IPS-20b (cell line): ENCODE measurements around the gene SERPINA9.

ENCODE experiments used
- H3K27ac ChIP-seq: one replicate; pipeline ENCODE4 v1.5.1; 2013; ENCODE audit warnings: low read length
- H3K27me3 ChIP-seq: 2 replicates; pipeline ENCODE4 v1.6.1; 2013; ENCODE audit warnings: mild to moderate bottlenecking, low read length, inconsistent platforms; ENCODE audit not compliant: insufficient read depth
- H3K36me3 ChIP-seq: 2 replicates; pipeline ENCODE4 v1.6.1; 2013; ENCODE audit warnings: low read depth, mild to moderate bottlenecking, inconsistent platforms, low read length, moderate library complexity; ENCODE audit not compliant: insufficient read depth
- H3K4me1 ChIP-seq: 2 replicates; pipeline ENCODE4 v1.6.1; 2013; ENCODE audit warnings: mild to moderate bottlenecking, control low read depth, inconsistent platforms, low read length, moderate library complexity; ENCODE audit not compliant: insufficient read depth
- H3K4me3 ChIP-seq: 2 replicates; pipeline ENCODE4 v1.5.1; 2013; ENCODE audit warnings: mild to moderate bottlenecking, low read length, inconsistent platforms
- H3K9ac ChIP-seq: 2 replicates; pipeline ENCODE4 v1.6.1; 2013; ENCODE audit warnings: low read depth, mild to moderate bottlenecking, inconsistent platforms, low read length, moderate library complexity
- H3K9me3 ChIP-seq: 2 replicates; pipeline ENCODE4 v1.6.1; 2013; ENCODE audit warnings: mild to moderate bottlenecking, low read depth, low read length, inconsistent platforms; ENCODE audit not compliant: insufficient read depth

Gene SERPINA9

DNA sequence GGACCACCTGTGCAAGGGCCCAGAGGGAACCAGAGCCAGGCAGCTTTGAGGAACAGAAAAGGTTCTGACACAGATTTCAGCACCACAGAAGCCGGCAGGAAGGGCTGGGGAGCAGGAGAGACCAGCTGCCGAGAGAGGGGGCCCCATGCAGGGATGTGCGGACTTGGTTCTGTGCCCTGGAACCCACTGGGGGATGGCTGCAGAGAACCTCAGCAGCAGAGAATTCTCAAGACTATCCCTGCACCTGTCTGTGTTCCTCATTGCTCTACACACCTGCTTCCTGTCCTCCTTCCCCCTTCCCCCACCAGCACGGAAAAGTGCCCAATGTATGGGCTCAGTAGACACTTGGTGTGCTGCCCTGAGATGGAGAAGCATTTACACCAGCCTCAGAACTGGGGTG is 3.2 kb downstream of the SERPINA9 start:
- H3K9me3 ChIP-seq: peaks cover 6% of the 10 kb centered on the region; the same call in 1 of the 2 replicates
- H3K9ac ChIP-seq: no peak overlapping the region
- peaks cover 3% of the 10 kb centered on the region; the same call in 1 of the 2 replicates for H3K4me1 ChIP-seq
- H3K27ac ChIP-seq: no peak overlapping the region
- no peaks in the 10 kb centered on the region for H3K36me3 ChIP-seq
- no peaks in the 10 kb centered on the region for H3K27me3 ChIP-seq
- H3K4me3 ChIP-seq: no peak overlapping the region

DNA sequence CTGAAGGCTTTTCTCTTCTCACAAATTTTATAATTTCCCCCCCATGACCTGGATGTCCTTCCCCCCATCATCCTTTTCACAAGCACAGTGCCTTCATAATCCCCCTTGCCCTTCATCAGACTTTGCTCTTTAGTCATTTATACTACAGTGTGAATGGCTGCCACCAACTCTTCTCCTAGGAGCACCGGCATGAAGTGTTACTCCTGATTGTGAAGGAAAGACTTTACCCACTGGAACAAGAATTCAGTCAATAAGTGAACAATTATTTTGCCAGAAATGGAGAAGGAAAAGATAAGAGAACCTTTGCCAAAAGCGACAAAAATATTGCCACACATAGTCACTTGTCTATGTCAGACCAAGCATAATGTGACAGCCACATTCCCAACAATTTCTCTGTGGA is 5.0 kb downstream of the SERPINA9 start:
- Histone ChIP-seq H3K4me1 (peaks cover 3% of the 10 kb centered on the region; the same call in 1 of the 2 replicates), H3K27ac (no peak overlapping the region), H3K4me3 (no peak overlapping the region), H3K9ac (no peak overlapping the region), H3K36me3 (no peaks in the 10 kb centered on the region), H3K9me3 (no peaks in the 10 kb centered on the region), H3K27me3 (no peaks in the 10 kb centered on the region)

DNA sequence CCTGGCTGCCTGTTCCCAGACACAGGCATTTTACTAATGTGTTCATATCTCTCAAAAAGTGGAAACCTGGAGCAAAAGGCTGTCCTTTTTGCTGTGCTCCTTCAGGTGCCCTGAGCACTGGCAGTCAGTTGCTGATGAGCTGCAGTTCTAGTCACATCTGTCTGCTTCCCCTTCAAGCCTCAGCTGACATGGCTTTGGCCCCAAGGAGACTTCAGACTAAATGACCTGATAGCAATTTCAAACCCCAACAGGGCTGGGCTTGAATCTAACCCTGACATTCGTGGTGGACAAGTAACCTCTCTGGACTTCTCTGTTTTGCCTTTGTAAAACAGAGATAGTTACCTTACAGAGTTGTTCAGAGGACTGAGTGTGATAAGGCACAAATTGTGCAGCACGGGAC is 5.7 kb downstream of the SERPINA9 start:
- H3K27me3 ChIP-seq: no peaks in the 10 kb centered on the region
- no peak overlapping the region for H3K4me3 ChIP-seq
- H3K4me1 ChIP-seq: peaks cover 3% of the 10 kb centered on the region; the same call in 1 of the 2 replicates
- no peak overlapping the region for H3K9ac ChIP-seq
- H3K36me3 ChIP-seq: no peaks in the 10 kb centered on the region
- H3K27ac ChIP-seq: no peak overlapping the region
- H3K9me3 ChIP-seq: no peaks in the 10 kb centered on the region

DNA sequence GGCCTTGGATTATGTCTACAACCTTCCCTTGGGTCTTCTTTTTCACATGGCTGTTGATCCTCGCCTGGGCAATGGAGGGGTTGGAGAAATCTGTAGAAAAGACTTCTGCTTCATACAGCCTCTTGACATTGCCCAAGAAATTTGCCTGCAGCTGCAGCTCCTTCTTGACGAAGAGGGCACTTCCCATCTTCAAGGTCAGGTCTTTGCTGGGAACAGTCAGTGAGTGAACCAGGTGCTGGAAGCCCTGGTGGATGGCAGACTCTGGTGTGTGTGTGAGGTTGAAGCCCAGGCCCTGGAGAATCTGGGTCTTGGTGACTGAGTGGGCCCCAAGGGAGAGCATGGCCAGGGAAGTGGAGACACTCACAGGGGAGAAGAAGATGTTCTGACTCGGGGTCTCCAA is 6.7 kb downstream of the SERPINA9 start:
- no peaks in the 10 kb centered on the region for H3K36me3 ChIP-seq
- H3K4me1 ChIP-seq: no peaks in the 10 kb centered on the region
- H3K9me3 ChIP-seq: no peaks in the 10 kb centered on the region; the same call in 1 of the 2 replicates
- H3K27me3 ChIP-seq: no peaks in the 10 kb centered on the region
- H3K27ac ChIP-seq: no peak overlapping the region
- no peak overlapping the region for H3K9ac ChIP-seq
- H3K4me3 ChIP-seq: no peak overlapping the region

DNA sequence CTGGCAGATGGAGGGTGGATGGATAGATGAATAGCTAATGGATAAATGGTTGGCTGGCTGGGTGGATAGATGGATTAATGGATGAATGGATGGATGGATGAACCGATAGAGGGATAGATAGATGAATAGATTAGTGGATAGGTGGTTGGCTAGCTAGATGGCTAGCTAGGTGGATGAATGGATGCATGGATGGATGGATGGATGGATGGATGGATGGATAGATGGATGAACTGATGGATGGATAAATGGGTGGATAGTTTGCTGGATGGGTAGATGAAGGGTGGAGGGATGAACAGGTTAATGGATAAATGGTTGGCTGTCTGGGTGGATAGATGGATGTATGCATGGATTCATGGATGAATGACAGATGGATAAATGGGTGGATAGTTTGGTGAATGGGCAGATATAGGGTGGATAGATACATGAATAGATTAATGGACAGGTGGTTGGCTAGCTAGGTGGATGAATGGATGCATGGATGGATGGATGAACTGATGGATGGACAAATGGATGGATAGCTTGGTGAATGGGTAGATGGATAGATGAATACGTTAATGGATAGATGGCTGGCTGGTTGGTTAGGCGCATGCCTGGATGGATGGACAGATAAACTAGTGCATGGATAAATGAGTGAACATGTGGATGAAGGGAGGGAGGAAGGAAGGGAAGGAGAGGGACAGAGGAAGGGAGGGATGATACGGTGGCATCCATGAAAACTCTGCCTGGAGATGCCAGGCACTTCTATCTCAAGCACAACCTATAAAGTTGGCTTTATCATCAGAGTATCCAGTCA is 8.1 kb downstream of the SERPINA9 start:
- no peak overlapping the region for H3K9ac ChIP-seq
- H3K27ac ChIP-seq: no peak overlapping the region
- no peaks in the 10 kb centered on the region for H3K27me3 ChIP-seq
- no peaks in the 10 kb centered on the region for H3K36me3 ChIP-seq
- no peaks in the 10 kb centered on the region for H3K4me1 ChIP-seq
- H3K9me3 ChIP-seq: no peaks in the 10 kb centered on the region; the same call in 1 of the 2 replicates
- H3K4me3 ChIP-seq: no peak overlapping the region

DNA sequence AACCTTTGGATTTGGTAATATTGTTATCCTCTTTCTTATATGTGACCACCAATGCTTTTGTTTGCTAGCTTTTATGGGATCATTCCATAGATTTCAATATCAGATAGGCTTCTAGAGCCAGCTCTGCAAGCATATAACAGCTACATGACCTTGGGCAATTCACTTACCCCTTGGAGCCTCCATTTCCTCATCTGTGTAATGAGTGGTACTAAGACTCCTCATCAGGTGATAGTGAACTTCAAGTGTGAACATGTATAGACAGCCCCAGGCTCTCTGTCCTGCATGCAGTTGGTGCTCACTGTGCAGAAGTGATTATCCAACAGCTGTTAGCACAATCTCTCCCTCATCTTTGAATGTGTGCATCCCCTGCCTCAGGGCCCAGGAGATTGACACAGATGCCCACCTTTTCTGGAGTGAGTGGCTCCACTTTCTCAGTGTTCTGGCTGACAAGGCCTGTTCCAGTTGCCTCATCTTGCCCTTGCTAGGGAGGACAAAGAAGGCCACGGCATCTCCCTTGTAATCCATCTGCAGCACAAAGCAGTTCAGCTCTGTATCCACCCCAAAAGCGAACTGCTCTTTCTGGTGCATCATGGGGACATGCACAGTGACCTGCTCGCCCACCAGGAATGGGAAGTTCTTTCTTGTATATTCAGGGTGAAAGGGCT is 9.2 kb downstream of the SERPINA9 start:
- Histone ChIP-seq H3K4me3 (no peak overlapping the region), H3K36me3 (no peaks in the 10 kb centered on the region), H3K9me3 (no peaks in the 10 kb centered on the region; the same call in 1 of the 2 replicates), H3K27ac (no peak overlapping the region), H3K27me3 (no peaks in the 10 kb centered on the region), H3K9ac (no peak overlapping the region), H3K4me1 (no peaks in the 10 kb centered on the region)

DNA sequence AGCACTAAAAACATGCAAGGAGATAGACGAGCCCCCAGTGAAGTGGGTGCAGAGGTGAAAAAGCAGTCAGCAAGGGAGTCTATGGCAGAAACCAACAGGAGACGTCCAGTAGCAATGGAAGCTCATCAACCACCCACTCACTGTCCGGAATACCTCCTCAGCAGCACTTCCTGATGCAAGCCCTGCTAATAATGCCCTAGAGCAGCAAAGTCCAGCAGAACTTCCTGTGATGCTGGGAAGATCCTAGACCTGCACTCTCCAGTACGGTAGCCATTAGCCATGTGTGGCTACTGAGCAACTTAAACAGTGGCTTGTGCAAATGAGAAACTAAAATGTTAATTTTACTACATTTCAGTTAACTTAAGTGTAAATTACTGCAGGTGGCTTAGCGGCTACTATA is 11.0 kb downstream of the SERPINA9 start:
- no peak overlapping the region for H3K27ac ChIP-seq
- H3K9ac ChIP-seq: no peak overlapping the region
- H3K4me3 ChIP-seq: no peak overlapping the region
- no peaks in the 10 kb centered on the region for H3K4me1 ChIP-seq
- H3K9me3 ChIP-seq: no peaks in the 10 kb centered on the region; the same call in 1 of the 2 replicates
- H3K27me3 ChIP-seq: no peaks in the 10 kb centered on the region
- H3K36me3 ChIP-seq: no peaks in the 10 kb centered on the region

DNA sequence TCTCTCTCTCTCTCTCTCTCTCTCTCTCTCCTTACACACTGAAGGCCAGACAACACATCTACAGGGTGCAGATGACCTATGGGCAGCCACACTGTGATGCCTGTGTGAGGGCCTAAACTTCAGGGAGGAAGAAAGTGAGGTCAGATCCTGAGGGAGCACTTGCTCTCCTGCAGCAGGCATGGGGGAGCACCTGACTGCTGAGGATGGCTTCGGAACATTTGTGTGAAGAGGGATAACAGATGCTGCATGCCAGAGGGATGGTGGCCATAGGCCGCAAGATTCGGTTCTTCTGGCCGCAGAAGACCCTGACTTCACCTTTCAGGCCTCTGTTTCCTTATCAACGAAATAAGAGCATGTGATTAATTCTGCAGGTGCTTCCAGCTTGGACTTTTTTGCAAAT is 11.7 kb downstream of the SERPINA9 start:
- H3K9me3 ChIP-seq: no peaks in the 10 kb centered on the region; the same call in 1 of the 2 replicates
- no peak overlapping the region for H3K27ac ChIP-seq
- no peak overlapping the region for H3K9ac ChIP-seq
- H3K27me3 ChIP-seq: no peaks in the 10 kb centered on the region
- no peak overlapping the region for H3K4me3 ChIP-seq
- H3K4me1 ChIP-seq: no peaks in the 10 kb centered on the region
- no peaks in the 10 kb centered on the region for H3K36me3 ChIP-seq

DNA sequence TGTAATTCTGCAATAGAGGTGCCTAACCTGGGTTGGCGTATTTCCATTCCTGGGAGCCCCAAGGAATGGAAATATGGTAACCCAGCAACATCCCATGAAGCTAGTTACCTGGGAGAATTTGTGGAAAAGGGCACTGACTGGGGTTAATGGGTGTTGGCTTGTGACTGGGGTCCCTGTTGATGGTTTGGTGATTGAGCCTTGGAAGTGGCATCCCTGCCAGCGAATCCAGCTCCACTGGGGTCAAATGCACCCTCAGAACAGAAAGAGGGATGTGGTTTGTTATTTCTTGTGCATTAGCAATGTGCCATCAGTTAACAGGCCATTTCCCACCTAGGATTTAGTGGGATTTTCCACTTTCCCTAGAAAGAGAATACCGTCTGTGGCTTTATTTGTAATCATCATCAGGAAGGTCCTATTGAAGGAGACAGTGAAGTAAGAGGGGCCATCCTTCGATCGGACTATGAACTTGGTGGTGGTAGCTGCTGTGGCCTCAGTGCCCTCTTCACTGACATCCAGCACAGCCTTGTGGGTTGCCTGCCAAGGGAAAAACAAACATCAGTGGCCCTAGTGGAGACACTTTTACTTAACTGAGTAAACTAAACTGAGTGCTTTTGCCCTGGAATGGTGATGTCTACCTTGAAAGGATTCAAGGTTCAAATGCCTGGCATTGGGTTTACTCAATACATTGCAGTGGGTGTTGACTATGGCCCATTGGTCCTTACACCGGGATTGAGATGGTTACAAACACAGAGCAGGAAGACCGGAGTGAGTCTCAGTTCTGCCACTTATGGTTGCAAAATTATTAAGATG is 13.0 kb downstream of the SERPINA9 start:
- H3K36me3 ChIP-seq: no peaks in the 10 kb centered on the region
- H3K27me3 ChIP-seq: no peaks in the 10 kb centered on the region
- H3K9me3 ChIP-seq: no peaks in the 10 kb centered on the region; the same call in 1 of the 2 replicates
- no peaks in the 10 kb centered on the region for H3K4me1 ChIP-seq
- H3K27ac ChIP-seq: no peak overlapping the region
- no peak overlapping the region for H3K4me3 ChIP-seq
- H3K9ac ChIP-seq: no peak overlapping the region

DNA sequence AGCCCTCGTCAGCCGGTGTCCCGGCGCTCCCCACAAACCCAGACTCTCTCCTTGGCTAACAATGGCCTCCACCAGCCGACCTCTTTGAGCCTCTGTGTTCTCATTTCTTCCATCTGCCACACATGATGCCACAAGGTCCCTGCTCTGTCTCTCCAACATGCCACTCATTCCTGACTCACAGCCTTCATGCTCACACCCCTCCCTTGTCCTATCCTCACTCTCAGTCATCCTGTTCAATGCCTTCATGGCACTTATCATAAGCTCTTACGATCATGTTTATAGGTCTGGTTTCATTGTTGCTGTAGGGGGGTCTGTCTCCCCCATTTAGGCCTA is 13.8 kb downstream of the SERPINA9 start:
- Histone ChIP-seq H3K9me3 (no peaks in the 10 kb centered on the region; the same call in 1 of the 2 replicates), H3K9ac (no peak overlapping the region), H3K4me3 (no peak overlapping the region), H3K36me3 (no peaks in the 10 kb centered on the region), H3K27ac (no peak overlapping the region), H3K4me1 (no peaks in the 10 kb centered on the region), H3K27me3 (no peaks in the 10 kb centered on the region)

DNA sequence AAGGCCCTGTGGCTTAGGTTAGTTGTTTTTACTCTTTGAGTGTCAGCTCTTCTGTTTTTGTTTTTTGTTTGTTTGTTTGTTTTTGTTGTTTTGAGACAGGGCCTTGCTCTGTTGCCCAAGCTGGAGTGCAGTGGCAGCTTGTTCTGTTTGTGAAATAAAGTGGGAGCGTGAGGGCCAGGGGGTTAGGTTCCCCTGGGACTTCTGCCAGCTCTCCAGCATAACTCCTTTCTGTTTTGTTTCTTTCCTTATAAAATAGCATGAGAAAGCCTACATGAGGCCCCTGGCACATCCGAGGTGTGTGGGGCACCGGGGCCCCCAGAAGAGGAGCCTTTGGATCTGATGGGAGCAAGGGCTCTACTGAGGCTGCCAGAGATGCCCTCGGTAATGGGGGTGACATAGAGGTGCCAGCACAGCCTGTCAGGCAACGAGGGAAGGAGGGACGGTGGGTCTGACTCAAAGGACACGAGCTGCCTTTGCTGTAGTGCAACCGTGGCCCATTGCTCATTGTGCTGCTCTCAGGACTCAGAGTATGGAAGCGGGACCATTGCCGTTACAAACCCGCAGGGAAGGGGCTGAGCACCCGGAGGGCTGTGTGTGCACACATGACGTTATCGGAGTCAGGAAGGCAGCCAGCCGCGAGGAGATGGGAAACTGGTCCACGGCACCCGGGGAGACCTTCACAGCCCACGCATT is 14.3 kb downstream of the SERPINA9 start:
- Histone ChIP-seq H3K4me1 (no peaks in the 10 kb centered on the region), H3K9me3 (no peaks in the 10 kb centered on the region; the same call in 1 of the 2 replicates), H3K9ac (no peak overlapping the region), H3K27me3 (no peaks in the 10 kb centered on the region), H3K4me3 (no peak overlapping the region), H3K36me3 (no peaks in the 10 kb centered on the region), H3K27ac (no peak overlapping the region)
